Vagina (tissue), 2 donors: Measurements from ENCODE around the gene TPM4.
A peak's percentile ranks its signal among the peaks of the same experiment; 100 is the strongest.

Experiments used
- CTCF ChIP-seq, 3 experiments: fragments of 450-650 bp in 2 of 3; fragments of 200-600 bp in 1 of 3; sonication (generic) in 1 of 3; IDR thresholded peaks; one replicate each; pipeline ENCODE4 v1.5.1; 2017 to 2019; ENCODE audit warnings: antibody characterized with exemption in 3 of 3, mild to moderate bottlenecking in 2 of 3, moderate library complexity in 2 of 3
- POLR2A ChIP-seq, 2 donors: fragments of 450-650 bp; IDR thresholded peaks; one replicate each; pipeline ENCODE4 v1.6.1; 2017; ENCODE audit warnings: antibody characterized with exemption in 2 of 2, mild to moderate bottlenecking in 2 of 2, moderate library complexity in 2 of 2
- POLR2AphosphoS5 ChIP-seq, 2 donors: sonication (generic); formaldehyde crosslinking; IDR thresholded peaks; one replicate each; pipeline ENCODE4 v1.9.0; 2017; ENCODE audit warnings: antibody characterized with exemption in 2 of 2, mild to moderate bottlenecking in 2 of 2, low read depth in 1 of 2; ENCODE audit not compliant: insufficient read depth in 1 of 2

GRCh38 chr19:16111160-16111908, 35.0 kb downstream of the TPM4 start, which contains the start of gene RAB8A:
- TF ChIP-seq CTCF (IDR thresholded peaks at IDR 0.05) (peak; percentile 94 to 99 (median 99)), POLR2AphosphoS5 (IDR thresholded peaks at IDR 0.05; ENCODE audit: insufficient read depth in 1 of 2, low read depth in 1 of 2) (peak; percentile 50 to 87), POLR2A (IDR thresholded peaks at IDR 0.05) (peak in 1 of 2 donors; percentile 51)
